ENCODE data around the gene STT3B.

STT3B gene

GRCh38 chr3:31533169-31534064, 692 bp downstream of the STT3B start (continued):
- TF ChIP-seq TSHZ1 (tag by site-specific recombination; IDR thresholded peaks at IDR 0.05; ENCODE audit: borderline replicate concordance) (no peak), ZNF274 (IDR thresholded peaks at IDR 0.05; ENCODE audit: low read length) (no peak), ZNF274 (tag by site-specific recombination; IDR thresholded peaks at IDR 0.05; ENCODE audit: borderline replicate concordance) (no peak), ZNF530 (tag by site-specific recombination; IDR thresholded peaks at IDR 0.05; ENCODE audit: low read depth) (no peak), ZFHX2 (tag by site-specific recombination; conservative IDR thresholded peaks at IDR 0.05) (peak; percentile 54), CTCF (tag by site-specific recombination; IDR thresholded peaks at IDR 0.05) (peak; percentile 42; the same call in 1 of the 2 replicates), ZNF138 (tag by site-specific recombination; IDR thresholded peaks at IDR 0.05; ENCODE audit: borderline replicate concordance) (no peak), ZNF518A (tag by site-specific recombination; conservative IDR thresholded peaks at IDR 0.05; ENCODE audit: low read depth) (no peak), ZNF473 (tag by site-specific recombination; IDR thresholded peaks at IDR 0.05) (no peak), EGR2 (tag by site-specific recombination; IDR thresholded peaks at IDR 0.05; ENCODE audit: low read depth) (peak; percentile 52), ZNF677 (tag by site-specific recombination; IDR thresholded peaks at IDR 0.05) (no peak), ZNF707 (tag by site-specific recombination; IDR thresholded peaks at IDR 0.05) (no peak), BCL11B (tag by site-specific recombination; IDR thresholded peaks at IDR 0.05; ENCODE audit: low read depth) (no peak), ZBTB1 (tag by site-specific recombination; IDR thresholded peaks at IDR 0.05) (no peak), ZNF529 (tag by site-specific recombination; IDR thresholded peaks at IDR 0.05; ENCODE audit: insufficient replicate concordance) (no peak), BCL11A (tag by site-specific recombination; IDR thresholded peaks at IDR 0.05; ENCODE audit: low read depth) (no peak), PATZ1 (tag by site-specific recombination; IDR thresholded peaks at IDR 0.05) (no peak), ELK4 (IDR thresholded peaks at IDR 0.05; ENCODE audit: borderline replicate concordance, low read depth, low read length) (no peak), ZNF623 (tag by site-specific recombination; IDR thresholded peaks at IDR 0.05) (no peak), SCRT1 (tag by site-specific recombination; IDR thresholded peaks at IDR 0.05; ENCODE audit: borderline replicate concordance) (no peak), ZBTB26 (tag by site-specific recombination; optimal IDR thresholded peaks at IDR 0.05) (peak; percentile 50)

All from HEK293 (cell line).